C4-2B (cell line): ENCODE results near the gene TSPAN15.
A peak's percentile ranks its signal among the peaks of the same experiment; 100 is the strongest.

Source experiments
- H3K27ac ChIP-seq: fragments of 450-650 bp; 2 replicates; pipeline ENCODE4 v1.5.1; 2017
- CTCF ChIP-seq: fragments of 450-650 bp; conservative IDR thresholded peaks from 2 replicates; pipeline ENCODE4 v1.5.1; 2017; ENCODE audit warnings: mild to moderate bottlenecking
- ZFX ChIP-seq: fragments of 450-650 bp; IDR thresholded peaks from 2 replicates; pipeline ENCODE4 v1.6.1; 2017

TSPAN15 gene

GRCh38 chr10:69506834-69507713, 55.8 kb downstream of the TSPAN15 start:
- TF ChIP-seq ZFX, result no peak
- no peak for TF ChIP-seq CTCF
- H3K27ac ChIP-seq, result peak overlapping the region; percentile 65

- TF ChIP-seq CTCF (no peak), ZFX (no peak)
- H3K27ac ChIP-seq, result no peak overlapping the region
Observed at GRCh38 chr10:69508738-69509340, 57.6 kb downstream of the TSPAN15 start.

GRCh38 chr10:69512901-69513300, 61.6 kb downstream of the TSPAN15 start:
- no peak overlapping the region for H3K27ac ChIP-seq
- no peak for TF ChIP-seq ZFX
- no peak for TF ChIP-seq CTCF

GRCh38 chr10:69513617-69514016, 62.4 kb downstream of the TSPAN15 start:
- no peak overlapping the region for H3K27ac ChIP-seq
- TF ChIP-seq ZFX (no peak), CTCF (peak; percentile 10; the same call in 1 of the 2 replicates)

- TF ChIP-seq CTCF (peak; percentile 96), ZFX (no peak)
- H3K27ac ChIP-seq, result no peak overlapping the region
Observed at GRCh38 chr10:69515699-69516259, 64.5 kb downstream of the TSPAN15 start.

GRCh38 chr10:69516316-69516715, 65.1 kb downstream of the TSPAN15 start:
- H3K27ac ChIP-seq, result no peak overlapping the region
- no peak for TF ChIP-seq ZFX
- no peak for TF ChIP-seq CTCF

- TF ChIP-seq ZFX (no peak), CTCF (no peak)
- H3K27ac ChIP-seq, result no peak overlapping the region
Observed at GRCh38 chr10:69516796-69517195, 65.5 kb downstream of the TSPAN15 start.
